K562 (cell line): ENCODE measurements around the gene LRTM1. TPM values are rescaled to one million over a fixed set of nuclear protein-coding genes. Genes with fewer than 3 reads are reported as not detected.

Experiments
- ATAC-seq: fragments of 200-7000 bp; cut with Tn5 transposase; 3 replicates; pipeline ENCODE4 v1.9.1; 2020; ENCODE audit warnings: moderate library complexity
- BruUV-seq: library from RNA; stranded (reverse); fragments of 400-500 nt; replicated peaks from 2 replicates; lab custom pipeline; 2021; lab: Mats Ljungman, UMichigan
- CTCF ChIA-PET: fragments of 300-600 bp; formaldehyde crosslinking; extraction: SDS; loops from one replicate; lab custom pipeline; 2021; ENCODE audit warnings: low intra/inter-chr PET ratio; lab: Yijun Ruan, JAX
- POLR2A ChIA-PET: fragments of 300-600, 350-650 bp; sonication (Branson Sonifier 250); formaldehyde crosslinking; extraction: SDS; loops from one replicate; lab custom pipeline; 2021; ENCODE audit warnings: antibody characterized with exemption, inconsistent platforms; lab: Yijun Ruan, JAX
- DNase-seq, 4 experiments: peaks; one replicate each; pipeline versions ENCODE4 v3.0.0 to v3.0.0-alpha.2; 2011 to 2018; ENCODE audit warnings: low spot score in 3 of 4, mixed read lengths in 3 of 4; ENCODE audit errors: extremely low read depth in 1 of 4
- FAIRE-seq: peaks from 2 replicates; lab custom pipeline; 2011; peaks lifted over from hg19 to GRCh38; lab: Jason Lieb, UNC
- H2AFZ ChIP-seq: 2 replicates; pipeline ENCODE4 v1.6.0; 2011; ENCODE audit warnings: low read depth, low read length, control low read depth, inconsistent platforms
- H3K27ac ChIP-seq: fragments of 200-600 bp; 3 replicates; pipeline ENCODE4 v1.8.0; 2011; ENCODE audit warnings: low read depth, mild to moderate bottlenecking, control low read depth, inconsistent platforms, low read length, moderate library complexity, mixed read lengths; ENCODE audit errors: extremely low read depth
- H3K27me3 ChIP-seq, 2 experiments: fragments of 300-600 bp in 1 of 2; 2 replicates in 1 of 2; 3 replicates in 1 of 2; pipeline versions ENCODE4 v1.6.0 to v1.8.0; 2011; ENCODE audit warnings: inconsistent platforms in 2 of 2, low read length in 2 of 2, mild to moderate bottlenecking in 1 of 2, mixed read lengths in 1 of 2, moderate library complexity in 1 of 2; ENCODE audit not compliant: control insufficient read depth in 2 of 2, insufficient read depth in 2 of 2
- H3K36me3 ChIP-seq: fragments of 300-600 bp; 3 replicates; pipeline ENCODE4 v1.8.0; 2011; ENCODE audit warnings: mild to moderate bottlenecking, low read length, inconsistent platforms; ENCODE audit not compliant: control insufficient read depth, insufficient read depth
- H3K4me1 ChIP-seq, 2 experiments: fragments of 200-600 bp in 1 of 2; replicated peaks in 1 of 2; 2 replicates in 1 of 2; 3 replicates in 1 of 2; pipeline versions ENCODE4 v1.5.1 to v1.8.0; 2011; ENCODE audit warnings: inconsistent platforms in 2 of 2, low read length in 2 of 2, mild to moderate bottlenecking in 1 of 2, mixed read lengths in 1 of 2, moderate library complexity in 1 of 2; ENCODE audit not compliant: control insufficient read depth in 2 of 2, insufficient read depth in 2 of 2
- H3K4me2 ChIP-seq: 2 replicates; pipeline ENCODE4 v1.6.1; 2011; ENCODE audit warnings: low read length, control low read depth, inconsistent platforms, mixed read lengths; ENCODE audit not compliant: insufficient read depth
- H3K4me3 ChIP-seq: fragments of 200-600 bp; sonication (generic), shearing (Covaris generic); 2 replicates; pipeline ENCODE4 v1.5.1; 2016; ENCODE audit warnings: control low read depth, inconsistent platforms
- H3K79me2 ChIP-seq: fragments of 200-600 bp; 3 replicates; pipeline ENCODE4 v1.8.0; 2011; ENCODE audit warnings: low read length, inconsistent platforms; ENCODE audit not compliant: control insufficient read depth, insufficient read depth
- H3K9ac ChIP-seq, 2 experiments: 2 replicates each; pipeline versions ENCODE4 v1.6.0 to v1.6.1; 2011; ENCODE audit warnings: low read depth in 2 of 2, low read length in 2 of 2, control low read depth in 1 of 2, inconsistent platforms in 1 of 2, mild to moderate bottlenecking in 1 of 2, mixed read lengths in 1 of 2; ENCODE audit not compliant: insufficient read depth in 1 of 2
- H3K9me1 ChIP-seq: one replicate; pipeline ENCODE4 v1.6.0; 2011; ENCODE audit warnings: inconsistent platforms, mild to moderate bottlenecking, low read length, moderate library complexity; ENCODE audit not compliant: control insufficient read depth, insufficient read depth
- H3K9me3 ChIP-seq: replicated peaks from 2 replicates; pipeline ENCODE4 v1.5.1; 2011; ENCODE audit warnings: low read depth, low read length, inconsistent platforms; ENCODE audit not compliant: control insufficient read depth, insufficient read depth
- H4K20me1 ChIP-seq: replicated peaks from 2 replicates; pipeline ENCODE4 v1.6.1; 2011; ENCODE audit warnings: low read length, inconsistent platforms, mixed read lengths; ENCODE audit not compliant: control insufficient read depth, insufficient read depth
- CBFB ChIP-seq: sonication (generic); formaldehyde crosslinking; IDR thresholded peaks from 2 replicates; pipeline ENCODE4 v1.4.0; 2020; ENCODE audit warnings: mild to moderate bottlenecking, missing genetic modification reagents
- DDX20 ChIP-seq: fragments of 450-650 bp; IDR thresholded peaks from 2 replicates; pipeline ENCODE4 v1.6.1; 2016; ENCODE audit warnings: missing genetic modification characterization, low read depth, mild to moderate bottlenecking, missing compliant biosample characterization, moderate library complexity
- DPF2 ChIP-seq: fragments of 450-650 bp; IDR thresholded peaks from 2 replicates; pipeline ENCODE4 v1.6.1; 2016
- EZH2 ChIP-seq: IDR thresholded peaks from 2 replicates; pipeline ENCODE4 v1.6.1; 2012; ENCODE audit warnings: low read depth, mild to moderate bottlenecking, inconsistent platforms, low read length, borderline replicate concordance
- FOXJ2 ChIP-seq: fragments of 200-800 bp; sonication (Bioruptor generic); IDR thresholded peaks from 2 replicates; pipeline ENCODE4 v1.6.1; 2016; ENCODE audit warnings: missing genetic modification characterization, missing compliant biosample characterization
- GTF3C2 ChIP-seq: IDR thresholded peaks from 3 replicates; pipeline ENCODE4 v1.6.1; 2011; ENCODE audit warnings: borderline replicate concordance, mild to moderate bottlenecking, moderate library complexity; ENCODE audit not compliant: insufficient read length; ENCODE audit errors: extremely low read depth
- HCFC1 ChIP-seq: IDR thresholded peaks from 2 replicates; pipeline ENCODE4 v1.6.1; 2012; ENCODE audit warnings: low read depth, low read length, improper control_type of control experiment
- ILK ChIP-seq: fragments of 450-650 bp; IDR thresholded peaks from 2 replicates; pipeline ENCODE4 v1.6.1; 2016; ENCODE audit warnings: missing genetic modification characterization, low read depth, mild to moderate bottlenecking, missing compliant biosample characterization, moderate library complexity, borderline replicate concordance
- JUND ChIP-seq, 2 experiments: IDR thresholded peaks; 2 replicates in 1 of 2; 3 replicates in 1 of 2; pipeline ENCODE4 v1.6.1; 2011; ENCODE audit warnings: borderline replicate concordance in 2 of 2, low read depth in 2 of 2, low read length in 2 of 2, improper control_type of control experiment in 1 of 2, missing biosample characterization in 1 of 2, missing genetic modification characterization in 1 of 2, missing genetic modification reagents in 1 of 2
- MCM5 ChIP-seq: fragments of 450-650 bp; IDR thresholded peaks from 2 replicates; pipeline ENCODE4 v1.6.1; 2016; ENCODE audit warnings: low read depth
- MTA2 ChIP-seq: fragments of 450-650 bp; IDR thresholded peaks from 2 replicates; pipeline ENCODE4 v1.6.1; 2016; ENCODE audit warnings: low read depth
- RFX1 ChIP-seq: fragments of 450-650 bp; IDR thresholded peaks from 2 replicates; pipeline ENCODE4 v1.6.1; 2016; ENCODE audit warnings: mild to moderate bottlenecking, moderate library complexity
- SMARCA4 ChIP-seq: fragments of 450-650 bp; IDR thresholded peaks from 2 replicates; pipeline ENCODE4 v1.6.1; 2016
- ZNF655 ChIP-seq: fragments of 250-450 bp; sonication (Bioruptor Pico); IDR thresholded peaks from 2 replicates; pipeline ENCODE4 v1.5.0; 2021
- WGBS: fragments of 100-300 bp; shearing (Covaris generic); methylation state at CpG from one replicate; pipeline ENCODE4 v1.1.6; 2016; ENCODE audit warnings: low coverage, mixed read lengths; ENCODE audit not compliant: insufficient coverage; ENCODE audit errors: missing lambda C conversion rate; 5-methylcytosine and 5-hydroxymethylcytosine counted together
- in situ Hi-C: fragments of 300-500 bp; cut with MboI; formaldehyde crosslinking; loops from 4 replicates; pipeline ENCODE4 v1.15.0; 2018; ENCODE audit warnings: inconsistent platforms, mixed read lengths
- intact Hi-C: fragments of 100-400 bp; cut with micrococcal nuclease; formaldehyde crosslinking; loops from 2 replicates; pipeline ENCODE4 v1.14.2; 2022
- polyA plus RNA-seq, 8 experiments: library from polyadenylated mRNA; depleted of rRNA in 4 of 8; stranded (reverse) in 5 of 8; unstranded in 3 of 8; fragments of >200 nt; fragmentation: Nextera tagmentation in 2 of 8; fragmentation: Illumina TruSeq in 1 of 8; extraction: Ambion mirVana in 2 of 8; extraction: Trizol in 1 of 8; gene quantifications; 2 replicates each; pipeline versions ENCODE4 v1.2.1 to v1.2.3, GENCODE V29; 2011 to 2014; ENCODE audit warnings: inconsistent platforms in 1 of 8, missing spikeins in 1 of 8
- total RNA-seq, 7 experiments: library from RNA; depleted of rRNA in 6 of 7; stranded (reverse); fragments of >200 nt in 6 of 7; fragmentation: Illumina TruSeq in 2 of 7; extraction: Trizol in 2 of 7; gene quantifications; 2 replicates each; pipeline versions ENCODE4 v1.2.1 to v1.2.3, GENCODE V29; 2011 to 2021; ENCODE audit warnings: low replicate concordance in 1 of 7

The LRTM1 gene
- total and polyA plus RNA-seq, 9 of the 15 experiments (the other 6 are each of a cell fraction or from before 2014, with no cell fraction given): not detected

DNA sequence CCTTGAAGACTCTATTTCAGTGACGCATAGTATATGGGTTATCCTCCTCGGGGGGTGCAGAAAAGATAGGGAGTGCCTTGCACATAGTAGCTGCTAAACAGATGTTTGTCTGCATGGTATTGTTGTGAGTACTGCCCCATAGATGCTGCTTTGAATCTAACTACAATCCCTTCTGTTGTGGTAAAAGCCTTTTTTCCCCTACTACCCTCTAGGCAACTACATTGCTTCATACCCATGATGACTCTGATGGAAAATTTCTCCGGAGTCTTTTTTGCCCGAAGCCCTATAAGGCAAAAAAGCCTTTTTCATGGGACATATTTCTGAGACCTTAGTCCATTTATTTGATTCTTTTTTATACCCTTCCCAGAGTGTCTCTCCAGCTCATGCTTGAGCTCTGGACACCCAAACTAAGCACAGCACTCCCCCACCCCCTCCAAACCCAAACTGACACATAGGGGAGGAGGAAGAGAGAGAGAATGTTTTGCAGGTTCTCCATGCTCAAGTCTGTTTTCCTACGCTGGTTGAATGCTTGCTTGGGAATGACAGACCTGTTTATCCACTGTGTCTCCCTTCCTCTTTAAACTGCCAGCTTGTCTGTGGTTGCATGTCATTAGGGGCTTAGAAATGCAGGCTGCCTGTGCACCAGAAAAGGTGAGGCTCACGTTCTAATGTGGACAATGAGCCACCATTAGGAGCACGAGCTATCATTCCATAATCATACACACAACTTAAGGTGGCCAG, 52.9 kb downstream of the LRTM1 start:
- Histone ChIP-seq H3K4me1 (no peaks in the 10 kb centered on the region), H3K79me2 (no peaks in the 10 kb centered on the region), H3K27ac (no peak overlapping the region), H3K4me2 (no peak overlapping the region), H2AFZ (no peak overlapping the region), H3K9me1 (no peaks in the 10 kb centered on the region), H3K9ac (no peak overlapping the region), H3K4me3 (no peak overlapping the region), H3K9me3 (no peaks in the 10 kb centered on the region), H3K36me3 (no peaks in the 10 kb centered on the region), H3K27me3 (0 out of 5 replicates have a peak, but pooled peaks cover 0 to 2% of the 10 kb centered on the region in 2 experiments), H4K20me1 (no peaks in the 10 kb centered on the region)
- no peak for FAIRE-seq
- no TSS peak for BruUV-seq
- no peak for DNase-seq
- POLR2A ChIA-PET: interaction anchor here (1.3 kb wide), 1 partner anchor 15 kb away, joined by 3 read pairs; no protein-coding TSS in a partner anchor
- in situ Hi-C loops: no loop called here
- no peak for ATAC-seq
- CTCF ChIA-PET: no interaction called here
- intact Hi-C loops: loop anchor here (10.0 kb wide), 1 partner anchor 110 kb away; no protein-coding TSS in a partner anchor
- 0% methylated on average over 7 of the region's 7 CpGs for WGBS
- TF ChIP-seq EZH2: no peak
- TF ChIP-seq ZNF655 (CRISPR knock-in tag): no peak
- no peak for TF ChIP-seq MTA2
- TF ChIP-seq CBFB: no peak
- TF ChIP-seq JUND (IDR thresholded peaks at IDR 0.05; ENCODE audit: borderline replicate concordance, low read depth, low read length): no peak
- no peak for TF ChIP-seq JUND (tag; IDR thresholded peaks at IDR 0.05; ENCODE audit: borderline replicate concordance, low read depth, low read length)
- no peak for TF ChIP-seq DPF2
- no peak for TF ChIP-seq SMARCA4
- no peak for TF ChIP-seq DDX20
- TF ChIP-seq RFX1: no peak
- TF ChIP-seq ILK (tag): no peak
- no peak for TF ChIP-seq GTF3C2
- TF ChIP-seq FOXJ2 (tag): no peak
- TF ChIP-seq MCM5: no peak
- TF ChIP-seq HCFC1: no peak
